ENCODE measurements around the gene CEP63. TPM values are rescaled to one million over a fixed set of nuclear protein-coding genes. Genes with fewer than 3 reads are reported as not detected.
"Not testable (repeated sequence)": the region's sequence is repeated elsewhere in the genome, so short reads cannot be mapped to it uniquely, and the experiment has no call there.

CEP63 gene
- total RNA-seq, 3 donors from 2014 or later: 31.8 to 38.9 (median 33.1) TPM

- H3K27me3 ChIP-seq: no peaks in the 10 kb centered on the region
- TF ChIP-seq CTCF (IDR thresholded peaks at IDR 0.05) (no peak), POLR2AphosphoS5 (IDR thresholded peaks at IDR 0.05) (no peak), POLR2A (IDR thresholded peaks at IDR 0.05) (no peak)
- no peak for DNase-seq (ENCODE audit: low spot score in 2 of 2)
- intact Hi-C loops (cut with DNase I; ENCODE audit: low total_unique reads): no loop called here
- no peaks in the 10 kb centered on the region for H3K9me3 ChIP-seq
- H3K36me3 ChIP-seq: no peaks in the 10 kb centered on the region
- no peaks in the 10 kb centered on the region for H3K4me1 ChIP-seq
- H3K27ac ChIP-seq: no peak overlapping the region
- no peak overlapping the region for H3K4me3 ChIP-seq
Observed at GRCh38 chr3:134544316-134544715, 58.5 kb downstream of the CEP63 start.

GRCh38 chr3:134544783-134545182, 58.9 kb downstream of the CEP63 start:
- H3K27ac ChIP-seq; DNase-seq (ENCODE audit: low spot score in 2 of 2); H3K9me3 ChIP-seq; H3K36me3 ChIP-seq; H3K27me3 ChIP-seq; H3K4me1 ChIP-seq; H3K4me3 ChIP-seq; intact Hi-C loops (cut with DNase I; ENCODE audit: low total_unique reads): not testable (repeated sequence)

GRCh38 chr3:134545818-134546217, 60.0 kb downstream of the CEP63 start:
- no peaks in the 10 kb centered on the region for H3K36me3 ChIP-seq
- DNase-seq (ENCODE audit: low spot score in 2 of 2): no peak
- TF ChIP-seq POLR2AphosphoS5 (IDR thresholded peaks at IDR 0.05) (no peak), CTCF (IDR thresholded peaks at IDR 0.05) (no peak), POLR2A (IDR thresholded peaks at IDR 0.05) (no peak)

GRCh38 chr3:134552784-134553183, 66.9 kb downstream of the CEP63 start:
- no peaks in the 10 kb centered on the region for H3K9me3 ChIP-seq
- no peak for TF ChIP-seq POLR2AphosphoS5 (IDR thresholded peaks at IDR 0.05)
- no peak for TF ChIP-seq CTCF (IDR thresholded peaks at IDR 0.05)
- no peak overlapping the region for H3K27ac ChIP-seq
- H3K36me3 ChIP-seq: peaks cover 10% of the 10 kb centered on the region
- H3K4me3 ChIP-seq: no peak overlapping the region
- H3K4me1 ChIP-seq: no peaks in the 10 kb centered on the region
- H3K27me3 ChIP-seq: no peaks in the 10 kb centered on the region
- no peak for DNase-seq (ENCODE audit: low spot score in 2 of 2)
- intact Hi-C loops (cut with DNase I; ENCODE audit: low total_unique reads): no loop called here

More at GRCh38 chr3:134545818-134546217, 60.0 kb downstream of the CEP63 start:
- no peaks in the 10 kb centered on the region for H3K27me3 ChIP-seq
- no peak overlapping the region for H3K27ac ChIP-seq
- no peaks in the 10 kb centered on the region for H3K4me1 ChIP-seq
- intact Hi-C loops (cut with DNase I; ENCODE audit: low total_unique reads): no loop called here
- no peak overlapping the region for H3K4me3 ChIP-seq
- H3K9me3 ChIP-seq: no peaks in the 10 kb centered on the region

- intact Hi-C loops (cut with DNase I; ENCODE audit: low total_unique reads): no loop called here
- no peaks in the 10 kb centered on the region for H3K9me3 ChIP-seq
- no peak overlapping the region for H3K4me3 ChIP-seq
- H3K27me3 ChIP-seq: no peaks in the 10 kb centered on the region
- no peak for DNase-seq (ENCODE audit: low spot score in 2 of 2)
- H3K4me1 ChIP-seq: no peaks in the 10 kb centered on the region
- peaks cover 3% of the 10 kb centered on the region for H3K36me3 ChIP-seq
- H3K27ac ChIP-seq: no peak overlapping the region
- no peak for TF ChIP-seq CTCF (IDR thresholded peaks at IDR 0.05)
- no peak for TF ChIP-seq POLR2A (IDR thresholded peaks at IDR 0.05)
- TF ChIP-seq POLR2AphosphoS5 (IDR thresholded peaks at IDR 0.05): no peak
Observed at GRCh38 chr3:134559591-134559990, 73.7 kb downstream of the CEP63 start.

- no peaks in the 10 kb centered on the region for H3K9me3 ChIP-seq
- no peak overlapping the region for H3K27ac ChIP-seq
- DNase-seq (ENCODE audit: low spot score in 2 of 2): no peak
- no peaks in the 10 kb centered on the region for H3K4me1 ChIP-seq
- no peak overlapping the region for H3K4me3 ChIP-seq
- no peaks in the 10 kb centered on the region for H3K27me3 ChIP-seq
- H3K36me3 ChIP-seq: no peaks in the 10 kb centered on the region
- no peak for TF ChIP-seq CTCF (IDR thresholded peaks at IDR 0.05)
- intact Hi-C loops (cut with DNase I; ENCODE audit: low total_unique reads): no loop called here
Observed at GRCh38 chr3:134562055-134562454, 76.2 kb downstream of the CEP63 start.

Measured in breast epithelium (tissue), 4 donors.